A549 (cell line): ENCODE results near the gene KCNN4.

ENCODE experiments used
- CTCF ChIP-seq: fragments of >200 bp; sonication (Bioruptor Twin); formaldehyde crosslinking; IDR thresholded peaks from 3 replicates; pipeline ENCODE4 v1.5.1; 2016
- HDAC2 ChIP-seq: fragments of 200-600 bp; sonication (generic); IDR thresholded peaks from 2 replicates; pipeline ENCODE4 v1.6.1; 2016
- PHF8 ChIP-seq: fragments of 200-600 bp; sonication (generic); IDR thresholded peaks from 2 replicates; pipeline ENCODE4 v1.6.1; 2016; ENCODE audit warnings: low read depth, mild to moderate bottlenecking, antibody characterized with exemption, moderate library complexity, borderline replicate concordance
- RAD21 ChIP-seq, 2 experiments: fragments of >200 bp in 1 of 2; sonication (Bioruptor Twin) in 1 of 2; formaldehyde crosslinking in 1 of 2; IDR thresholded peaks in 1 of 2; conservative IDR thresholded peaks in 1 of 2; 2 replicates in 1 of 2; 3 replicates in 1 of 2; pipeline ENCODE4 v1.6.1; 2012 to 2018; ENCODE audit warnings: inconsistent platforms in 1 of 2

GRCh38 chr19:43719378-43719868 is 61.4 kb downstream of the KCNN4 start:
- TF ChIP-seq CTCF (no peak), RAD21 (conservative IDR thresholded peaks at IDR 0.05 in 1 of 2, IDR thresholded peaks at IDR 0.05 in 1 of 2) (no peak), PHF8 (no peak), HDAC2 (no peak)
